Liver (tissue), 3 donors: ENCODE measurements around the gene TMEM82.

ENCODE experiments used
- JUND ChIP-seq, 2 donors: IDR thresholded peaks; 2 replicates each; pipeline ENCODE4 v1.6.1; 2016; ENCODE audit warnings: antibody characterized with exemption in 2 of 2
- RAD21 ChIP-seq, 2 donors: IDR thresholded peaks; 2 replicates each; pipeline ENCODE4 v1.6.1; 2016; ENCODE audit warnings: antibody characterized with exemption in 2 of 2, mild to moderate bottlenecking in 2 of 2
- SP1 ChIP-seq: IDR thresholded peaks from 2 replicates; pipeline ENCODE4 v1.6.1; 2018; ENCODE audit warnings: antibody characterized with exemption, mild to moderate bottlenecking
- TAF1 ChIP-seq: conservative IDR thresholded peaks from 2 replicates; pipeline ENCODE4 v1.6.1; 2016; ENCODE audit warnings: antibody characterized with exemption, mild to moderate bottlenecking
- YY1 ChIP-seq: IDR thresholded peaks from 2 replicates; pipeline ENCODE4 v1.6.1; 2016; ENCODE audit warnings: antibody characterized with exemption, mild to moderate bottlenecking
- TF ChIP-seq, protein P1 (sequence below): fragments of 150-350 bp; IDR thresholded peaks from 2 replicates; pipeline ENCODE4 v1.5.1; 2017; ENCODE audit warnings: improper control_type of control experiment, low read depth, low read length; ENCODE audit not compliant: missing input control
- TF ChIP-seq, protein P2 (sequence below): IDR thresholded peaks from 2 replicates; pipeline ENCODE4 v1.6.1; 2016; ENCODE audit warnings: antibody characterized with exemption, mild to moderate bottlenecking
- TF ChIP-seq, protein P3 (sequence below): IDR thresholded peaks from 2 replicates; pipeline ENCODE4 v1.6.1; 2016; ENCODE audit warnings: antibody characterized with exemption
- donor health status: healthy.
- donor health status: healthy.

DNA sequence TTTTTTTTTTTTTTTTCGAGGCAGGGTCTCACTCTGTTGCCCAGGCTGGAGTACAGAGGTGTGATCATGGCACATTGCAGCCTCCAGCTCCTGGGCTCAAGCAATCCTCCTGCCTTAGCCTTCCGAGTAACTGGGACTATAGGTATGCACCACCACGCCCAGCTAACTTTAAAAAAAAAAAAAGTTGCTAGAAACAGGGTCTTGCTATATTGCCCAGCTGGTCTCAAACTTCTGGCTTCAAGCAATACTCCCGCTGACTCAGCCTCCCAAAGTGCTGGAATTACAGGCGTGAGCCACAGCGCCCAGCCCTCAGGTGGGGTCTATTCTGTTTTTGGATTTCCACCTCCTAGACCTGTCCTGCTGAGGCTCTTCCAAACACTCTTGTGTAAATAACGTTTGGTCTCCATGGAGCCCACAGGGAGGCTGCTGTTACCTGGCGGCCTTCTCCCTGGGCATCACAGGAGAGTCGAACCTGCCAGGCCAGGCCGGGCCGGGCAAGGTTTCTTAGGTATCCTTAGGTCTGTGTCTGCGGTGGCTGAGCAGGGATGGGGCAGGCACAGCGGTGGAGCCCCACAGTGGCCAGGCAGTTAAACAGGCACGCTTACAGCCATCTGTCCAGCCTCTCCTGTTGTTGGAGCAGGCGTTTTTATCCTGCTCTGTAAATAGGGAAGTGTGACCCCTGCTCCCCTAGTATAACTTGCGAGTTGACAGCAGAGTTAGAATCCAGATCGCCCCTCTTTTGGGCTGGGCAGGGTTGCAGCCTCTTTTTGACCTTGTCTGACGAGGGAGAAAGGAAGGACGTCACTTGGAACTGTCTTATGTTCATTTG is 39.4 kb upstream of the TMEM82 start:
- TF ChIP-seq, protein P1, sequence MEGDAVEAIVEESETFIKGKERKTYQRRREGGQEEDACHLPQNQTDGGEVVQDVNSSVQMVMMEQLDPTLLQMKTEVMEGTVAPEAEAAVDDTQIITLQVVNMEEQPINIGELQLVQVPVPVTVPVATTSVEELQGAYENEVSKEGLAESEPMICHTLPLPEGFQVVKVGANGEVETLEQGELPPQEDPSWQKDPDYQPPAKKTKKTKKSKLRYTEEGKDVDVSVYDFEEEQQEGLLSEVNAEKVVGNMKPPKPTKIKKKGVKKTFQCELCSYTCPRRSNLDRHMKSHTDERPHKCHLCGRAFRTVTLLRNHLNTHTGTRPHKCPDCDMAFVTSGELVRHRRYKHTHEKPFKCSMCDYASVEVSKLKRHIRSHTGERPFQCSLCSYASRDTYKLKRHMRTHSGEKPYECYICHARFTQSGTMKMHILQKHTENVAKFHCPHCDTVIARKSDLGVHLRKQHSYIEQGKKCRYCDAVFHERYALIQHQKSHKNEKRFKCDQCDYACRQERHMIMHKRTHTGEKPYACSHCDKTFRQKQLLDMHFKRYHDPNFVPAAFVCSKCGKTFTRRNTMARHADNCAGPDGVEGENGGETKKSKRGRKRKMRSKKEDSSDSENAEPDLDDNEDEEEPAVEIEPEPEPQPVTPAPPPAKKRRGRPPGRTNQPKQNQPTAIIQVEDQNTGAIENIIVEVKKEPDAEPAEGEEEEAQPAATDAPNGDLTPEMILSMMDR: no peak
- TF ChIP-seq, protein P2, sequence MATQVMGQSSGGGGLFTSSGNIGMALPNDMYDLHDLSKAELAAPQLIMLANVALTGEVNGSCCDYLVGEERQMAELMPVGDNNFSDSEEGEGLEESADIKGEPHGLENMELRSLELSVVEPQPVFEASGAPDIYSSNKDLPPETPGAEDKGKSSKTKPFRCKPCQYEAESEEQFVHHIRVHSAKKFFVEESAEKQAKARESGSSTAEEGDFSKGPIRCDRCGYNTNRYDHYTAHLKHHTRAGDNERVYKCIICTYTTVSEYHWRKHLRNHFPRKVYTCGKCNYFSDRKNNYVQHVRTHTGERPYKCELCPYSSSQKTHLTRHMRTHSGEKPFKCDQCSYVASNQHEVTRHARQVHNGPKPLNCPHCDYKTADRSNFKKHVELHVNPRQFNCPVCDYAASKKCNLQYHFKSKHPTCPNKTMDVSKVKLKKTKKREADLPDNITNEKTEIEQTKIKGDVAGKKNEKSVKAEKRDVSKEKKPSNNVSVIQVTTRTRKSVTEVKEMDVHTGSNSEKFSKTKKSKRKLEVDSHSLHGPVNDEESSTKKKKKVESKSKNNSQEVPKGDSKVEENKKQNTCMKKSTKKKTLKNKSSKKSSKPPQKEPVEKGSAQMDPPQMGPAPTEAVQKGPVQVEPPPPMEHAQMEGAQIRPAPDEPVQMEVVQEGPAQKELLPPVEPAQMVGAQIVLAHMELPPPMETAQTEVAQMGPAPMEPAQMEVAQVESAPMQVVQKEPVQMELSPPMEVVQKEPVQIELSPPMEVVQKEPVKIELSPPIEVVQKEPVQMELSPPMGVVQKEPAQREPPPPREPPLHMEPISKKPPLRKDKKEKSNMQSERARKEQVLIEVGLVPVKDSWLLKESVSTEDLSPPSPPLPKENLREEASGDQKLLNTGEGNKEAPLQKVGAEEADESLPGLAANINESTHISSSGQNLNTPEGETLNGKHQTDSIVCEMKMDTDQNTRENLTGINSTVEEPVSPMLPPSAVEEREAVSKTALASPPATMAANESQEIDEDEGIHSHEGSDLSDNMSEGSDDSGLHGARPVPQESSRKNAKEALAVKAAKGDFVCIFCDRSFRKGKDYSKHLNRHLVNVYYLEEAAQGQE: no peak
- TF ChIP-seq SP1 (peak; percentile 36), JUND (IDR thresholded peaks at IDR 0.05) (no peak), RAD21 (IDR thresholded peaks at IDR 0.05) (peak in 1 of 2 donors; percentile 38), TAF1 (no peak), YY1 (no peak)
- TF ChIP-seq, protein P3, sequence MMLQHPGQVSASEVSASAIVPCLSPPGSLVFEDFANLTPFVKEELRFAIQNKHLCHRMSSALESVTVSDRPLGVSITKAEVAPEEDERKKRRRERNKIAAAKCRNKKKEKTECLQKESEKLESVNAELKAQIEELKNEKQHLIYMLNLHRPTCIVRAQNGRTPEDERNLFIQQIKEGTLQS: no peak
